Activated CD4-positive, alpha-beta T cell treated with anti-CD3 and anti-CD28 coated beads for 1 hour (primary cell): ENCODE measurements around the gene MYL2.
"Not testable (repeated sequence)": the region's sequence is repeated elsewhere in the genome, so short reads cannot be mapped to it uniquely, and the experiment has no call there.

Experiments used
- DNase-seq: peaks from one replicate; pipeline ENCODE4 v3.0.0-alpha.2; 2020

The MYL2 gene

GRCh38 chr12:110920324-110920910 lies at the start of gene MYL2:
TSS of gene MYL2 (minus strand) at chr12:110920579. CDS start at chr12:110920529, 50 bp downstream.
- no peak for DNase-seq

DNA sequence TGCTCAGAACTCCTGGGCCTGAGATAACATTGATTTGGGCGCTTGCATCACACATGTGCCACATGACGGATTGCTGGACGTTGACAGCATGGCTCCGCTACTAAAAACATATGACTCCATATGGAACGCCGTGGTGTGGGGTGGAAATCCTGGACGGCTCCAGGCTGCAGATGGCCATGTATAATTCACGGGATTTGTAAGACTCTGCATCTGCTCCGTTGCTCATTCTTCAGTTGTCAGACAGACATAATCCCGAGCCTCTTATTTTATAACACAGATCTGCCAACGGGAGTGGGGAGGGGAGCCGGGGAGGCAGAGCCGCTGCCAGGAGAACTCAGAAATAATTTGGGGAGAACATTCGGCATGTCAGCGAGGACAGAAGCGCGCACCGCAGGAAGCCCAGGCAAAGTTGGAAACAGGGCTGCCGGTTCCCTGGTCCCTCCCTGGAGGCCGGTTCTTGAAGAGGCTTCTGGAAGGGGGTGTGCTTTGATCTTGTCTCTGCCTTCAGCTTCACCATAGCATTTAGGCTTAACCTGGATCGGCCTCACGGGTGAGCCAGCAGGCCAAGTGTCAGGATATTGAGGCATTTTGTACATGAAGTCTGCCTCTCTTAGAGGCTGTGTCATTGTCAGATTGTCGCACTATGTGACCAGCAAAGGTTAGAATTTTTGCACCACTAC lies 45.8 kb upstream of the MYL2 start:
- DNase-seq, result no peak

DNA sequence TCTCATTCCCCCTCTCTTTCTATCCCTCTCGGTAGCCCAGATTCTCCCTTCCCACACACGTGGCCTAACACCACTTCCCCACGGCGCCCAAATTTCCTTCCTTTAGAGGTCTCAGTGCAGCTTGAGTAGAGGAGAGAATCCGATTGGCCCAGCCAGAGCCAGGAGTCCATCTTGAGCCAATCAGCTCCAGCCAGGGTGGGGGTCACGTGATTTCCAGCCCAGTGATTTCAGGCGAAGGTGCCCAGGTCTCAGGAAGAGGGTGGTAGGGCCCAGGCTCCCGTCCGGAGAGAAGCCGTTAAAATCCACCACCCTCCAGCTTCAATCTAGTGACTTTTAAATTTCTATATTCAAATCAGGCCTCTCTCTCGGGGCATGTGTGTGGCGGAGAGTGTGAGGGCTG lies 45.2 kb upstream of the MYL2 start:
- DNase-seq, result no peak

GRCh38 chr12:110960795-110961194 lies 40.4 kb upstream of the MYL2 start:
- DNase-seq, result no peak

- DNase-seq, result no peak
Measured at GRCh38 chr12:110957652-110958051, 37.3 kb upstream of the MYL2 start.

- no peak for DNase-seq
Measured at GRCh38 chr12:110957159-110957558, 36.8 kb upstream of the MYL2 start.

- not testable (repeated sequence) for DNase-seq
Measured at GRCh38 chr12:110950867-110951266, 30.5 kb upstream of the MYL2 start.

DNA sequence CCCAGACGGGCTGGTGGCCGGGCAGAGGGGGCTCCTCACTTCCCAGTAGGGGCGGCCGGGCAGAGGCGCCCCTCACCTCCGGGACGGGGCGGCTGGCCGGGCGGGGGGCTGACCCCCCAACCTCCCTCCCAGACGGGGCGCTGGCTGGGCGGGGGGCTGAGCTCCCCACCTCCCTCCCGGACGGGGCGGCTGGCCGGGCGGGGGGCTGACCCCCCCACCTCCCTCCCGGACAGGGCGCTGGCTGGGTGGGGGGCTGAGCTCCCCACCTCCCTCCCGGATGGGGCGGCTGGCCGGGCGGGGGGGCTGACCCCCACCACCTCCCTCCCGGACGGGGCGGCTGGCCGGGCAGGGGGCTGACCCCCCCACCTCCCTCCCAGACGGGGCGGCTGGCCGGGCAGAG lies 30.1 kb upstream of the MYL2 start:
- DNase-seq, result not testable (repeated sequence)

- no peak for DNase-seq
Measured at GRCh38 chr12:110948041-110948440, 27.7 kb upstream of the MYL2 start.

GRCh38 chr12:110943373-110943772 lies 23.0 kb upstream of the MYL2 start:
- DNase-seq, result no peak

GRCh38 chr12:110941391-110941790 lies 21.0 kb upstream of the MYL2 start:
- no peak for DNase-seq

GRCh38 chr12:110940933-110941332 lies 20.6 kb upstream of the MYL2 start:
- no peak for DNase-seq

DNA sequence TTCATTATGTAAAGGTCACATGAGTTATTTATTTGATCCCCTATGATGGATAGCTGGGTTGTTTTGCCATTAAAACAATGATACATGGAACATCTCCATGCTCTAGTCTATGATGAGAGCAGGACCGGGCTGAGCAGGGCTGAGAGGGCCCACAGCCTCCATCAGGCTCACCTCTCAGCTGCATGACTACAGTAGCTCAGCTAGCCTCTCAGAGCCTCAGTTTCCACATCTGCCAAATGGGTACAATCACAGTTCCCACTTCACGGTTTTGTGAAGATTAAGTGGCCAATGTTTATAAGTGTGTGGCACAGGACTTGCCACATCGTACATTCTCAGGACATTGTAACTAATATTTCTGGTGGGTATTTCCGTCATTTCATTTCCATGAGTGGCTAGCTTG lies 19.9 kb upstream of the MYL2 start:
- no peak for DNase-seq

GRCh38 chr12:110937104-110937641 lies 16.8 kb upstream of the MYL2 start:
- peak; percentile 43 for DNase-seq

GRCh38 chr12:110936367-110937103 lies 16.2 kb upstream of the MYL2 start:
- DNase-seq, result no peak

DNA sequence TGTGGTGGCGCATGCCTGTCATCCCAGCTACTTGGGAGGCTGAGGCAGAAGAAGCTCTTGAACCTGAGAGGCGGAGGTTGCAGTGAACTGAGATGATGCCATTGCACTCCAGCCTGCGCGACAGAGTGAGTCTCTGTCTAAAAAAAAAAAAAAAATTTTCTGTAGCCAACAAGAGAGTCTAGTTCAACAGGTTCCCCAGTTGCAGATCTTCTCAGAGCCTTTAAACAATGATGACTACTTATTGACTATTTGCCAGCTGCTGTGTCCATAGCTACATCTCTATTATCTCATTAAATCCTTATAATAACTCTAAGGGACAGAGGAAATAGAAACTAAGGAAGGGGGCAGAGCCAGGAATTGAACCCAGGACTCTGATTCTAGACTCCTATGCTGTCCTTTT lies 15.2 kb upstream of the MYL2 start:
- DNase-seq, result no peak

GRCh38 chr12:110934093-110934852 lies 13.9 kb upstream of the MYL2 start:
- DNase-seq, result no peak

DNA sequence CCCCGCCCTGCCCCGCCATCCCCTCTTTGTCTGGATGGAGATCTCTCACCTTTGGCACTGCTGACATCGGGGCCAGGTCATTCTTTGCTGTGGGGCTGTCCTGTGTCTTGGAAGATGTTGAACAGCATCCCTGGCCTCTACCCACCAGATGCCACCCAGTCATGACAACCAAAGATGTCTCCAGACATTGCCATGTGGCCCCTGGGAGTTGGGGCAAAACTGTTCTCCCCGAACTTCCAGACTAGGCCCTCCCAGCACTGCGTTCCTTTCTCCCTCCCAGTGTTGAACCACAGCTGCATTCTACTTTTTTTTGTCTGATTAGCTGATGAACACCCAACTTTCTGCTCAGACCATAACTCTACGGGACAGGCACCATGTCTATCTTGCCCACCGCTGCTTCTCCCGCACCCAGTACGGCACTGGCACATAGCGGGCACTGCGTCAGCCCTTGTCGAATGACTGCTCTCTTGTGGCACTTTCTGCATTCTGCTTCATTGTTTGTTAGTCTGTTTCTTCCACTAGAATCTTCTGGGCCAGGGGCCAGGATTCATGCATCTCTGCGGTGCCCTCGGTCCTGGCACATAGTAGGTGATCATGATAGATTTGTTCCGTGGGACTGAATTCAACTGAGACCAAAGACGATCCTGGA lies 13.1 kb upstream of the MYL2 start:
- no peak for DNase-seq

DNA sequence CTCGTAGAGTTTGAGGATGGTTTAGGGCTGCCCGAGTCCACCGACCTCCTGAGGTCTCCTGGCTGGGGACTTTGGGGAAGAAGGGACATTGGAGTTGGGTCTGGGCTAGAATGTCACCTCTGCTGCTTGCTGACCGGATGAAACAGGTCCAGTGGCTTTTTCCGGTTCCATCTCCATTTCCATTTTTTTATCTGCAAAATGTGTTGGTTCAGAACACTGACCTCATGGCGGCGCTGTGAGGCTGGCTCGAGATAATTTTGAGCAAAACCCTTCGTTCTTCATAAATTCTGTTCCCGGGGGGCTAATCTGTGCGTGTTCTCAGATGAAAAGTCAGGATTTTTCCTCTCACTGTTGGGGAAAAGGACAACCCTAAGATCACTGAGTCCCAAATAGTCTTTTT lies 11.7 kb upstream of the MYL2 start:
- no peak for DNase-seq

DNA sequence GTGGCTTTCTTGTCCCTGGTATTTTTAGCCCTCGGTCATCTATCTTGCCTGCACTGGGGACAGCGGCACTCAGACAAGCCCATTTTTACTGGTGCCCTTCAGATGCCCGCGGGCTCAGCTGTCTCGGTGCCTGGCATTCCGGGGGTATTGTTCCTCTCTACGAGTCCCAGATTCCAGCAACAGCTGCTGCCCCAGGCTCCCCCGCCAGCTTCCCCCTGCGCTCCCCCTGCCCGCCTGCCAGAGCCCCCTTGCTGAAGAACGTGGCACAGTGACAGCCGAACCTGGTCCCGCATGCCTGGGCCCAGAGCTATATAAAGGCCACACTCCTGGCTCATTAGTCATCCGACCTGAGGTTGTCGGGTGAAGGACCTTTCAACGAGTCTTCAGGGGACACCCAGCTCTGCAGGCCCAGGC lies 10.9 kb upstream of the MYL2 start:
- DNase-seq, result no peak

GRCh38 chr12:110930348-110931314 lies 10.3 kb upstream of the MYL2 start:
- DNase-seq, result no peak
